Keratinocyte (primary cell): ENCODE measurements around the gene GRB10.

Source experiments
- CTCF ChIP-seq, 3 experiments: IDR thresholded peaks in 1 of 3; conservative IDR thresholded peaks in 1 of 3; optimal IDR thresholded peaks in 1 of 3; 2 replicates in 2 of 3; 3 replicates in 1 of 3; pipeline versions ENCODE3 to v1.5.1; 2011; ENCODE audit warnings: low read length in 3 of 3, mild to moderate bottlenecking in 3 of 3, moderate library complexity in 2 of 3, control low read depth in 1 of 3, inconsistent platforms in 1 of 3; ENCODE audit not compliant: insufficient read depth in 2 of 3; ENCODE audit errors: extremely low read depth in 1 of 3
- EZH2 ChIP-seq: IDR thresholded peaks from one replicate; pipeline ENCODE4 v1.6.1; 2012; ENCODE audit warnings: inconsistent platforms, mild to moderate bottlenecking, low read length, moderate library complexity

GRCh38 chr7:50725774-50726173 lies 56.9 kb downstream of the GRB10 start:
- TF ChIP-seq CTCF (optimal IDR thresholded peaks at IDR 0.05 in 1 of 3, IDR thresholded peaks at IDR 0.05 in 1 of 3, conservative IDR thresholded peaks at IDR 0.05 in 1 of 3; ENCODE audit: extremely low read depth in 1 of 3, insufficient read depth in 2 of 3, low read length in 3 of 3) (no peak), EZH2 (no peak)
